IMR-90 (cell line): ENCODE results near the gene OLFML1. TPM values are rescaled to one million over a fixed set of nuclear protein-coding genes. Genes with fewer than 3 reads are reported as not detected.

Experiments
- ATAC-seq: fragments of 200-7000 bp; cut with Tn5 transposase; 2 replicates; pipeline ENCODE4 v1.9.1; 2020; ENCODE audit warnings: low read depth, mild to moderate bottlenecking, moderate library complexity
- BruUV-seq: library from RNA; stranded (reverse); fragments of 400-500 nt; replicated peaks from 2 replicates; lab custom pipeline; 2021; lab: Mats Ljungman, UMichigan
- CTCF ChIA-PET: fragments of 300-600 bp; formaldehyde crosslinking; extraction: SDS; loops from one replicate; lab custom pipeline; 2021; ENCODE audit warnings: antibody characterized with exemption; lab: Yijun Ruan, JAX
- POLR2A ChIA-PET: fragments of 300-600 bp; sonication (Branson Sonifier 250); formaldehyde crosslinking; loops from one replicate; lab custom pipeline; 2022; ENCODE audit warnings: antibody characterized with exemption; ENCODE audit not compliant: unreplicated experiment; lab: Charles Lee
- DNase-seq: peaks from one replicate; pipeline ENCODE4 v3.0.0; 2013
- H2AFZ ChIP-seq: replicated peaks from 2 replicates; pipeline ENCODE3; 2013; ENCODE audit warnings: low read length, mild to moderate bottlenecking; ENCODE audit not compliant: poor library complexity
- H2AK5ac ChIP-seq: 2 replicates; pipeline ENCODE4 v1.6.1; 2013; ENCODE audit warnings: low read depth, low read length, inconsistent platforms
- H2AK9ac ChIP-seq: replicated peaks from 2 replicates; pipeline ENCODE3; 2013; ENCODE audit warnings: mild to moderate bottlenecking, low read depth, low read length, moderate library complexity; ENCODE audit not compliant: poor library complexity
- H2BK120ac ChIP-seq: 2 replicates; pipeline ENCODE4 v1.6.1; 2013; ENCODE audit warnings: low read depth, low read length, inconsistent platforms
- H2BK15ac ChIP-seq: 3 replicates; pipeline ENCODE4 v1.6.1; 2013; ENCODE audit warnings: low read depth, low read length, inconsistent platforms
- H2BK20ac ChIP-seq: 2 replicates; pipeline ENCODE4 v1.6.1; 2013; ENCODE audit warnings: low read depth, mild to moderate bottlenecking, inconsistent platforms, low read length, moderate library complexity
- H2BK5ac ChIP-seq: 2 replicates; pipeline ENCODE4 v1.6.1; 2013; ENCODE audit warnings: mild to moderate bottlenecking, low read depth, low read length, inconsistent platforms; ENCODE audit not compliant: poor library complexity, severe bottlenecking
- H3K14ac ChIP-seq: replicated peaks from 2 replicates; pipeline ENCODE4 v1.6.1; 2013; ENCODE audit warnings: low read depth, low read length, inconsistent platforms
- H3K18ac ChIP-seq: 2 replicates; pipeline ENCODE4 v1.6.1; 2013; ENCODE audit warnings: low read depth, low read length, control low read depth
- H3K23ac ChIP-seq: 2 replicates; pipeline ENCODE4 v1.6.1; 2013; ENCODE audit warnings: low read depth, low read length, inconsistent platforms
- H3K27ac ChIP-seq: 2 replicates; pipeline ENCODE4 v1.5.1; 2013; ENCODE audit warnings: mild to moderate bottlenecking, control low read depth, low read length; ENCODE audit not compliant: insufficient read depth
- H3K27me3 ChIP-seq: 2 replicates; pipeline ENCODE4 v1.6.1; 2013; ENCODE audit warnings: low read length; ENCODE audit not compliant: control insufficient read depth, insufficient read depth
- H3K36me3 ChIP-seq: 2 replicates; pipeline ENCODE4 v1.6.1; 2013; ENCODE audit warnings: low read length, mixed read lengths; ENCODE audit not compliant: control insufficient read depth, insufficient read depth
- H3K4ac ChIP-seq: 2 replicates; pipeline ENCODE4 v1.6.1; 2013; ENCODE audit warnings: low read depth, low read length, inconsistent platforms
- H3K4me1 ChIP-seq: 2 replicates; pipeline ENCODE4 v1.6.1; 2013; ENCODE audit warnings: low read length, mixed read lengths; ENCODE audit not compliant: control insufficient read depth, insufficient read depth
- H3K4me2 ChIP-seq: 2 replicates; pipeline ENCODE4 v1.6.1; 2013; ENCODE audit warnings: low read depth, mild to moderate bottlenecking, control low read depth, low read length, moderate library complexity
- H3K4me3 ChIP-seq: 2 replicates; pipeline ENCODE4 v1.5.1; 2013; ENCODE audit warnings: low read depth, mild to moderate bottlenecking, control low read depth, low read length, moderate library complexity; ENCODE audit not compliant: insufficient read depth
- H3K56ac ChIP-seq: 2 replicates; pipeline ENCODE4 v1.6.1; 2013; ENCODE audit warnings: low read length, inconsistent platforms; ENCODE audit not compliant: insufficient read depth; ENCODE audit errors: extremely low read depth
- H3K79me1 ChIP-seq, 2 experiments: 2 replicates each; pipeline ENCODE4 v1.6.1; 2013; ENCODE audit warnings: low read length in 2 of 2, inconsistent platforms in 1 of 2, low read depth in 1 of 2
- H3K9ac ChIP-seq: 2 replicates; pipeline ENCODE4 v1.6.1; 2013; ENCODE audit warnings: low read depth, low read length, control low read depth
- H3K9me1 ChIP-seq: 2 replicates; pipeline ENCODE4 v1.6.1; 2013; ENCODE audit warnings: low read length, inconsistent platforms; ENCODE audit not compliant: insufficient read depth
- H3K9me3 ChIP-seq: 2 replicates; pipeline ENCODE4 v1.6.1; 2013; ENCODE audit warnings: low read length; ENCODE audit not compliant: control insufficient read depth, insufficient read depth
- H4K20me1 ChIP-seq: 2 replicates; pipeline ENCODE4 v1.6.1; 2013; ENCODE audit warnings: low read length, inconsistent platforms; ENCODE audit not compliant: insufficient read depth
- H4K5ac ChIP-seq: 2 replicates; pipeline ENCODE4 v1.6.1; 2013; ENCODE audit warnings: mild to moderate bottlenecking, low read depth, low read length, control low read depth
- H4K8ac ChIP-seq, 2 experiments: 2 replicates each; pipeline ENCODE4 v1.6.1; 2013; ENCODE audit warnings: low read depth in 2 of 2, low read length in 2 of 2, control low read depth in 1 of 2, inconsistent platforms in 1 of 2
- H4K91ac ChIP-seq: 2 replicates; pipeline ENCODE4 v1.6.1; 2013; ENCODE audit warnings: low read depth, low read length, inconsistent platforms; ENCODE audit not compliant: insufficient read depth
- NFE2L2 ChIP-seq: fragments of 150-350 bp; IDR thresholded peaks from 2 replicates; pipeline ENCODE4 v1.6.1; 2016; ENCODE audit warnings: low read depth, mild to moderate bottlenecking, low read length
- RAD21 ChIP-seq: IDR thresholded peaks from 2 replicates; pipeline ENCODE4 v1.6.1; 2012; ENCODE audit warnings: low read length, improper control_type of control experiment
- SMC3 ChIP-seq: fragments of 150-350 bp; IDR thresholded peaks from 2 replicates; pipeline ENCODE4 v1.6.1; 2016; ENCODE audit warnings: low read depth, mild to moderate bottlenecking, antibody characterized with exemption, low read length, moderate library complexity
- WGBS, 2 experiments: methylation state at CpG; one replicate each; pipeline versions ENCODE4 v1.1.5 to v1.1.7; 2013; ENCODE audit warnings: missing lambda C conversion rate in 2 of 2; ENCODE audit not compliant: insufficient read length in 1 of 2; ENCODE audit errors: extremely low coverage in 2 of 2; 5-methylcytosine and 5-hydroxymethylcytosine counted together
- dilution Hi-C: fragments of 300-500 bp; cut with HindIII; formaldehyde crosslinking; loops from one replicate; pipeline ENCODE4 v1.14.3; 2018; ENCODE audit warnings: low sequenced_read_pairs; ENCODE audit not compliant: unreplicated experiment
- in situ Hi-C: fragments of 300-500 bp; cut with MboI; formaldehyde crosslinking; loops from 3 replicates; pipeline ENCODE4 v1.14.3; 2019; ENCODE audit warnings: low sequenced_read_pairs, inconsistent platforms, mixed read lengths
- intact Hi-C: fragments of 100-400 bp; cut with micrococcal nuclease; formaldehyde crosslinking; loops from 2 replicates; pipeline ENCODE4 v1.10.0; 2022
- polyA plus RNA-seq, 3 experiments: library from polyadenylated mRNA; depleted of rRNA; stranded (reverse); fragments of >200 nt; gene quantifications; 2 replicates each; pipeline ENCODE4 v1.2.3, GENCODE V29; 2012; ENCODE audit warnings: low replicate concordance in 1 of 3
- total RNA-seq: library from RNA; depleted of rRNA; stranded (reverse); fragments of >200 nt; gene quantifications from 2 replicates; pipeline ENCODE4 v1.2.3, GENCODE V29; 2012
- TF ChIP-seq, protein P1 (sequence below): conservative IDR thresholded peaks from 2 replicates; pipeline ENCODE4 v1.5.1; 2012; ENCODE audit warnings: mild to moderate bottlenecking, low read depth, low read length, improper control_type of control experiment

Gene OLFML1
- total and polyA plus RNA-seq, 2 of the 4 experiments (the other 2 are of a cell fraction) = 0.10 to 0.18 TPM

DNA sequence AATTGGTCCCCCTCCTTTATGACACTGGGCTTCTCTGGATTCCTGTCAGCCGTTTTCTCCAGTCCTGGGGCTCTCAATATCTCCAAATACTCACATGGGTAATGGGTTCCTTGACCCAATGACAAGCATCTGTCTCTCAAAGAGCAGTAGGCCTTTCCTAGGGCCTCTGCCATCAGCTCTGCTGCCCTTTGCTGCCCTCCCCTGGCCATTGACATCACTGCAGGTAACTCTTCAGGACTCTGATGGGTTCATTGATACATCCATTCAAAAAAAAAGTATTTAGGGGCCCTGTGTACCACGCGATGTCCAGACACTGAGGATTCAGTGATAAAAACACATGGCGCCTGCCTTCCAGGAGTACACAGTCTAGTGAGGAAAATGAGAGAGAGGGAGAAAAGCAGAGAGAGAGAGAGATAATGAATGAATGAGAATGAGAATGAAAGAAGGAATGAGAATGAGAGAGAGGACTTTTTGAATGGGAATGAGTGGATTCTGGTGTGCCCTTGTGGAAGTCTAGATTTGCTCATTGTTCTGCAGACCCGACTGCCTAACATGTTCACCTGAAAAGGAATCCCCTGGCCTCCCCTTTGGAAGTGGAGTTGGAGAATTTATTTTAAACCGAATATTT is 42.6 kb upstream of the OLFML1 start:
- in situ Hi-C loops (loop anchor here (5.0 to 25.0 kb wide), 2 partner anchors 340 to 630 kb away; no protein-coding TSS in a partner anchor), dilution Hi-C loops (no loop called here), intact Hi-C loops (loop anchor here (1.0 to 5.0 kb wide), 3 partner anchors 344 to 685 kb away; no protein-coding TSS in a partner anchor)
- Histone ChIP-seq H2BK20ac (no peak overlapping the region), H2AK9ac (no peak overlapping the region), H3K9me3 (no peaks in the 10 kb centered on the region), H3K79me1 (no peaks in the 10 kb centered on the region), H3K23ac (no peak overlapping the region), H3K56ac (no peak overlapping the region), H2BK15ac (no peak overlapping the region), H2BK120ac (no peak overlapping the region), H3K9ac (no peak overlapping the region), H3K18ac (no peak overlapping the region), H4K8ac (no peak overlapping the region), H3K27ac (no peak overlapping the region), H3K36me3 (no peaks in the 10 kb centered on the region), H4K5ac (no peak overlapping the region), H3K14ac (no peak overlapping the region), H3K4me1 (no peaks in the 10 kb centered on the region), H3K9me1 (no peaks in the 10 kb centered on the region), H4K91ac (no peak overlapping the region), H3K4ac (no peak overlapping the region), H2AK5ac (no peak overlapping the region), H3K4me3 (no peak overlapping the region), H3K27me3 (no peaks in the 10 kb centered on the region; the same call in 1 of the 2 replicates), H2AFZ (no peak overlapping the region), H4K20me1 (no peaks in the 10 kb centered on the region), H3K4me2 (no peak overlapping the region), H2BK5ac (no peak overlapping the region)
- TF ChIP-seq NFE2L2 = no peak
- peak; percentile 75 for TF ChIP-seq SMC3
- TF ChIP-seq, protein P1, sequence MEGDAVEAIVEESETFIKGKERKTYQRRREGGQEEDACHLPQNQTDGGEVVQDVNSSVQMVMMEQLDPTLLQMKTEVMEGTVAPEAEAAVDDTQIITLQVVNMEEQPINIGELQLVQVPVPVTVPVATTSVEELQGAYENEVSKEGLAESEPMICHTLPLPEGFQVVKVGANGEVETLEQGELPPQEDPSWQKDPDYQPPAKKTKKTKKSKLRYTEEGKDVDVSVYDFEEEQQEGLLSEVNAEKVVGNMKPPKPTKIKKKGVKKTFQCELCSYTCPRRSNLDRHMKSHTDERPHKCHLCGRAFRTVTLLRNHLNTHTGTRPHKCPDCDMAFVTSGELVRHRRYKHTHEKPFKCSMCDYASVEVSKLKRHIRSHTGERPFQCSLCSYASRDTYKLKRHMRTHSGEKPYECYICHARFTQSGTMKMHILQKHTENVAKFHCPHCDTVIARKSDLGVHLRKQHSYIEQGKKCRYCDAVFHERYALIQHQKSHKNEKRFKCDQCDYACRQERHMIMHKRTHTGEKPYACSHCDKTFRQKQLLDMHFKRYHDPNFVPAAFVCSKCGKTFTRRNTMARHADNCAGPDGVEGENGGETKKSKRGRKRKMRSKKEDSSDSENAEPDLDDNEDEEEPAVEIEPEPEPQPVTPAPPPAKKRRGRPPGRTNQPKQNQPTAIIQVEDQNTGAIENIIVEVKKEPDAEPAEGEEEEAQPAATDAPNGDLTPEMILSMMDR = peak; percentile 71
- TF ChIP-seq RAD21 = peak; percentile 69
- 20% methylated on average over 2 of the region's 6 CpGs; no CpG with 5 or more reads in 1 of the 2 experiments for WGBS, 2 experiments
- ChIA-PET POLR2A (no interaction called here), CTCF (interaction anchor here (0.5 to 1.3 kb wide), 5 partner anchors 12 to 345 kb away, joined by 3 to 6 read pairs (median 4); no protein-coding TSS in a partner anchor)
- peak; percentile 31 for DNase-seq
- ATAC-seq = peak; percentile 96
- no TSS peak for BruUV-seq
